Measurements from ENCODE around the gene FAM47A.

DNA sequence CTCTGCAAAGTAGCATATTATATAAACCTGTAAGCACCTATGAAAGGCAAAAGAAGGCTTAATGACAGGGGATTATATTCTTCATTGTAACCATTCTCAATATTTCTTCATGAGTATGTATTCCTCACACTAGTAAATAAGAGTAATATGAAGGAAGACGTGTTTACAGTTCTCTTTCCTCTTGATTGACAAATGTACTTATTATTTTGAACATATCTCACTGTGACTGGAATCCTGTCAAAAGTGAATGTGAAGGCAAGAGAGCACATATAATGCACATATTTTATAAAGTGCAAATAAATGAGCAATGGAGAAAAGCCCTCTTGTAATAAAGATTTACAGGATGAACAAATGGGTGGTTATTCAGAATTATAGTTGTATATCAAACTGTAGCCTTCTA is 19.7 kb downstream of the FAM47A start:
- TF ChIP-seq POLR2A (IDR thresholded peaks at IDR 0.05) (no peak), CTCF (IDR thresholded peaks at IDR 0.05) (no peak)

All from lower leg skin (tissue), 3 donors.